Neuron (in vitro differentiated cells): Measurements from ENCODE around the gene KIR2DL3.
"Not testable (repeated sequence)": the region's sequence is repeated elsewhere in the genome, so short reads cannot be mapped to it uniquely, and the experiment has no call there.

ENCODE experiments used
- H2AFZ ChIP-seq: one replicate; pipeline ENCODE4 v1.6.1; 2013; ENCODE audit warnings: low read depth, mild to moderate bottlenecking, inconsistent platforms, low read length, moderate library complexity
- H3K27me3 ChIP-seq: one replicate; pipeline ENCODE4 v1.6.1; 2013; ENCODE audit warnings: low read length; ENCODE audit not compliant: insufficient read depth
- H3K36me3 ChIP-seq: one replicate; pipeline ENCODE4 v1.6.1; 2013; ENCODE audit warnings: low read length; ENCODE audit not compliant: insufficient read depth
- H3K4me1 ChIP-seq: one replicate; pipeline ENCODE4 v1.6.1; 2013; ENCODE audit warnings: low read length; ENCODE audit not compliant: insufficient read depth
- H3K4me3 ChIP-seq: 2 replicates; pipeline ENCODE4 v1.5.1; 2013; ENCODE audit warnings: mild to moderate bottlenecking, low read length, moderate library complexity
- H3K9me3 ChIP-seq: one replicate; pipeline ENCODE4 v1.6.1; 2013; ENCODE audit warnings: low read length

KIR2DL3 gene

GRCh38 chr19:54756204-54757110 is 18.1 kb downstream of the KIR2DL3 start:
- H2AFZ ChIP-seq, H3K27me3 ChIP-seq, H3K4me3 ChIP-seq, H3K9me3 ChIP-seq, H3K4me1 ChIP-seq, H3K36me3 ChIP-seq: not testable (repeated sequence)

- H2AFZ ChIP-seq, H3K36me3 ChIP-seq: not testable (repeated sequence)
Observed at GRCh38 chr19:54758577-54758976, 20.3 kb downstream of the KIR2DL3 start.

GRCh38 chr19:54764219-54764618 is 25.9 kb downstream of the KIR2DL3 start:
- not testable (repeated sequence) for H3K4me1 ChIP-seq, H2AFZ ChIP-seq, H3K36me3 ChIP-seq, H3K9me3 ChIP-seq, H3K4me3 ChIP-seq, H3K27me3 ChIP-seq

More at GRCh38 chr19:54758577-54758976, 20.3 kb downstream of the KIR2DL3 start:
- H3K4me3 ChIP-seq, H3K9me3 ChIP-seq, H3K4me1 ChIP-seq, H3K27me3 ChIP-seq: not testable (repeated sequence)

- not testable (repeated sequence) for H3K9me3 ChIP-seq, H3K36me3 ChIP-seq, H3K4me1 ChIP-seq, H3K27me3 ChIP-seq, H3K4me3 ChIP-seq, H2AFZ ChIP-seq
Observed at GRCh38 chr19:54766464-54766863, 28.2 kb downstream of the KIR2DL3 start.

GRCh38 chr19:54769646-54770045 is 31.3 kb downstream of the KIR2DL3 start, which contains the start of gene KIR2DL1:
Gene KIR2DL1, plus strand, starts transcription at chr19:54769793. Its CDS starts 58 bp downstream, at chr19:54769851.
- H3K9me3 ChIP-seq, H3K4me1 ChIP-seq, H3K36me3 ChIP-seq, H3K4me3 ChIP-seq, H2AFZ ChIP-seq, H3K27me3 ChIP-seq: not testable (repeated sequence)

- H3K36me3 ChIP-seq, H3K4me1 ChIP-seq, H3K4me3 ChIP-seq, H3K27me3 ChIP-seq, H2AFZ ChIP-seq, H3K9me3 ChIP-seq: not testable (repeated sequence)
Observed at GRCh38 chr19:54770511-54770910, 32.2 kb downstream of the KIR2DL3 start.

- not testable (repeated sequence) for H3K36me3 ChIP-seq, H3K27me3 ChIP-seq, H3K9me3 ChIP-seq, H2AFZ ChIP-seq, H3K4me3 ChIP-seq, H3K4me1 ChIP-seq
Observed at GRCh38 chr19:54771018-54771960, 33.0 kb downstream of the KIR2DL3 start.

GRCh38 chr19:54772666-54773065 is 34.4 kb downstream of the KIR2DL3 start:
- not testable (repeated sequence) for H2AFZ ChIP-seq, H3K36me3 ChIP-seq, H3K4me3 ChIP-seq, H3K4me1 ChIP-seq, H3K27me3 ChIP-seq, H3K9me3 ChIP-seq

GRCh38 chr19:54775095-54775815 is 36.9 kb downstream of the KIR2DL3 start:
- H3K9me3 ChIP-seq, H3K36me3 ChIP-seq, H3K27me3 ChIP-seq, H2AFZ ChIP-seq, H3K4me3 ChIP-seq, H3K4me1 ChIP-seq: not testable (repeated sequence)

- H3K4me3 ChIP-seq, H3K9me3 ChIP-seq, H3K27me3 ChIP-seq, H2AFZ ChIP-seq, H3K36me3 ChIP-seq, H3K4me1 ChIP-seq: not testable (repeated sequence)
Observed at GRCh38 chr19:54775830-54776229, 37.5 kb downstream of the KIR2DL3 start.

- H3K9me3 ChIP-seq, H3K4me1 ChIP-seq, H3K36me3 ChIP-seq, H2AFZ ChIP-seq, H3K4me3 ChIP-seq, H3K27me3 ChIP-seq: not testable (repeated sequence)
Observed at GRCh38 chr19:54777851-54778250, 39.5 kb downstream of the KIR2DL3 start.

GRCh38 chr19:54778896-54779295 is 40.6 kb downstream of the KIR2DL3 start:
- not testable (repeated sequence) for H3K4me3 ChIP-seq, H3K4me1 ChIP-seq, H3K27me3 ChIP-seq

GRCh38 chr19:54782916-54783315 is 44.6 kb downstream of the KIR2DL3 start:
- not testable (repeated sequence) for H3K4me3 ChIP-seq, H3K4me1 ChIP-seq, H3K27me3 ChIP-seq, H3K9me3 ChIP-seq, H3K36me3 ChIP-seq, H2AFZ ChIP-seq

More at GRCh38 chr19:54778896-54779295, 40.6 kb downstream of the KIR2DL3 start:
- H2AFZ ChIP-seq, H3K9me3 ChIP-seq, H3K36me3 ChIP-seq: not testable (repeated sequence)
